NCI-H524 treated with DMSO at 0.1 percent for 48 hours (cell line): ENCODE measurements around the gene RASL12.

Experiments used
- DNase-seq: peaks from one replicate; lab custom pipeline; 2025; lab: John Stamatoyannopoulos, UW

RASL12 gene

DNA sequence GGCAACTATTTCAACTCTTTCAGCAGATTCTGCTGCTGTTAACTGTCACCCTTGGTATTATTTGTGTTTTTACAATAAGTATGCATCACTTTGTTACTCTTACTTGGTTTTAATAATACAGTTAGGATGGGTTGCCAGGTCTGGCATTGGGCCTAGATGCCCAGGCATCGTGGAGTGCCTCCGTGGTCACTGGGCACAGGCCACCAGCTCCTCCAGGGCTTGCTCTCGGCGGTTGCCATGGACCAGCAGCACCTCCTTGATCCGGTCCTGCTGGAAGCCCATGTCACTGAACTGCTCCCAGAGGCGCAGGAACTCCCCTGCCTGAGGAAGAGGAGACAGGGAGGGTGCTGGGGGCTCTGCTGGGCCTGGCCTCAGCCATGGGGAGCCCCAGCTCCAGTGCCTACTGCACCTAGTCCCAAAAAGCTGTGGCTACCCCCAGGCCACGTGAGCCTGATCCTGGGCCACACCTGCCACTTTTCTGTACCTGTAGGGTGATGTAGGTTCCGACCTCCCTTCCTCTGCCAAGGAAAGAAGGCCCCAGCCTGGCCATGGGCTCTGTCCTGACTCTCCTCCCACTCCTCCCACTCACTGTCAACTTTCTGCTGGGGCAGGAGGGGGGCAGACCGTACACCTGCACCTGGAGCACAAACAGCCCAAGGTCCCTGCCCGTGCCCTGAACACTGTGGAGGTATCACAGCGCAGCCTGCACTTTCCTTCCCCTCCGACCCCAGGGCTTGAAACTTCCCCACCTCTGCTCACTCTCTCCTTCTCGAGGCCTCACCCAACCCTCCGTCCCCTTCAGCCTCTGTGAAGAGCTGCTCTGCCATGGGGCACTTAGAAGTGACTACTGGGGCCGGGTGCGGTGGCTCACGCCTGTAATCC is 25.4 kb upstream of the RASL12 start:
- no peak for DNase-seq

DNA sequence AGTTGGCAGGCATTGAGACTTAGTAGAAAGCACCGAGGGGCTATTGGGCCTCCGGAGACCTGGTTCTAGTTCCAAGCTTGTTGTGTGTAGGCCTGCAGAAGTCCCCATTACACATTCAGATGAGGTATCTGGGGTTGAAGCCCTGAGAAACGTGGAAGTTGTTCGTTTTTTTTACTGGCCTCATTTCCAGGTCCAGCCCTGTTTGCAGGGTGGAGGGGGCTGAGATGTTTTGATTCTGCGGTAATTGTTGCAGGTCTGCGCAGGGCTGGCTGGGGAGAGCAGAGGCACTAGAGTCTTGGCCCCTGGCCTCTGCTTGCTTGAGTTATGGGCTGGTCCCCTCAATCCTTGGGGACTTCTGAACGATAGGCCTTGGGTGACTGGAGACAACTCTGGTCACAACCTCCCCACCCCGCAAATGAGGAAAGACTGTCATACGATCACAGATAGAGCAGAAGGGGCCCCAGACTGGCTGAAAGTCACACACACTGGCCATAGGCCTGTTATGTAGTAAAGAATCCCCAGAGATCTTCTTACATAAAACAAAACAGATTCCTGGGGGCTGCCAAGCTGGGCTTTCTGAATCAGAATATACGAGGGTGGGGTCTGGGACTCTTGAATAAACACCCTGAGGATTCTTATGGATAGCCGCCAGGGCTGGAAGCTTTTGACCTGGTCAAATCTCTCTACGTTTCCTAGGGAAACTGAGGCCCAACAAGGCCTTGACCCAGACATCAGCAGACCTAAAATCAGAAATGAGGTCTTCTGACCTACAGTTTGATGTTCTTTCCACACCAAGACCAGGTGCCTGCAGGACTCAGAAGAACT is 24.4 kb upstream of the RASL12 start:
- DNase-seq, result no peak

DNA sequence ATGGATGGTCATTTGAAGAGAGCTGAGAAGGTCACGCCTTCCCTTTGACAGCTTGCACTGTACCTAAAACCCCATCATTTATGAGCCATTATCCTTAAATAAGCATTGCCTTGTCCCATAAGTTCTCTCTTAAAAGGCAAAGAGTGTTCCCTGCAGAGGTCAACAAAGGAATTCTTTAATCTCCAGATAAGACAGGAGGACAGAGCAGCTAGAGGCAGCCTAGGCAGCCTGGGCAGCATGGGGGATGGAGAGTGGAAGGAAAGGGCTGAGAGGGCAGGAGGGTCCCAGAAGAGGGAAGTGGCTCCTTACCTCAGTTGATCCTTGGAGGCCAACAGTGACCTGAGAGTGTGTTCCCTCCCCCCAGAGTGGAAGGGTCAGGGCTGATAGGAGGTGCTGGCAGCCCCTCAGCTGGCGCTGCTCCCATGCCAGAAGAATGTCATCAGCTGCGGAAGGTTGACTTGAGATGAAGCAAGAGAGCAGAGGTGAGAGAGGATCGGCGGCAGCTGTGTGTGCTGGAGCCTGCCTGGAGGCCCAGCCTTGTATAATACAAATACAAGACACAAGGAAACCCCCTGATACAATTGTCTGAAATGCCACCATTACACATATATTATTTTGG is 21.5 kb upstream of the RASL12 start:
- DNase-seq, result no peak

GRCh38 chr15:65088643-65089021 is 20.8 kb upstream of the RASL12 start:
- no peak for DNase-seq

- DNase-seq, result no peak
Observed at GRCh38 chr15:65087873-65088642, 20.3 kb upstream of the RASL12 start.

DNA sequence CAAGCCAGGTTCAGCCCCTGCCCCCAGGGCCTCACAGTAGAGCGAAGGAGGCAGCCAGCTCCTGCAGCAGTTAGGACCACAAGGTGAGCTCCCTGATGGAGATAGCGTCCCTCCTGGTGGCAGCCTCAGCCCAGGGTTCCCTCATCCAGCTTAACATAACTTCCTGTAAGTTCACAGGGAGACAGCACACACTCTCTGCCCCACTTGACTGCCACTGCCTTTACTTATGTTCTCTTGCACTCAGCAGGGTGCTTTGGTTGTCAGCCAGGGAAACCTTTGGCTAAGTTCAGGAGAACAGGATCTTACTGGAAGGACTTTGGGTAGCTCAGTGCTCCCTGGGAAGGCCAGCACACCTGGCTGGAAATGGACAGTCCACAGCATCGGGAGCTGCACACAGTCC is 19.6 kb upstream of the RASL12 start:
- DNase-seq, result no peak

- DNase-seq, result no peak
Observed at GRCh38 chr15:65086680-65087111, 18.9 kb upstream of the RASL12 start.

DNA sequence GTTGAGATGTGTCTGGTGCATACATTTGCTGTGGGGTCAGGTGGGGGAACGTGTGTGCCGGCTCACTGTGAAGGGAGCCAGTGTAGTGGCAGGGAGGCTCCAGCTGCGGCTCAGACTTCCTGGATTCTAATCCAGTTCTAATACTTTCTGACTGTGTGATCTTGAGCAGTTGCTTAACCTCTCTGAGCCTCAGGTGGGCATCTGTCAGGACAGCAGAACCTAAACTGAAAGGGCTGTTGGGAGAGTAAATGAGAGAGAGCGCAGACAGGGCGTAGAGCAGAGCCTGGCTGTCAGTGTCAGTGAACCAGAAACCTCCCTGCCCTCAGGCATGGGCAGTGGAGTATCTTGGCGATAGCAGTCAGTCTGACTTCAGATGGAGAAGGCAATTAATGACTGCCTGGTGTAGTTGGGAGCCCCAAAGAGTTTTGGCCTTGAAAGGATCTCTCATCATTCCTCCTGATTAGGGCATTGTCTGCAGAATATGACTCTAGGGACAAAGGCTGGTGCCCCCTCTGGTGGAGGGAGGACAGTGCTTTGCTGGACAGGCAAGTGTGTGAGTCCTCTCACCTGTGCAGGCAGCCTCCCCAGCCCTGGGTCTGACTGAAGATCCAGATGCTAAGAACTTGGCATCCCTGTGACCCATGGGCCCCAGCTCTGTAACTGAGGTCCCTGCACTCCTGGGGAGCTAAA is 18.3 kb upstream of the RASL12 start:
- DNase-seq, result no peak

DNA sequence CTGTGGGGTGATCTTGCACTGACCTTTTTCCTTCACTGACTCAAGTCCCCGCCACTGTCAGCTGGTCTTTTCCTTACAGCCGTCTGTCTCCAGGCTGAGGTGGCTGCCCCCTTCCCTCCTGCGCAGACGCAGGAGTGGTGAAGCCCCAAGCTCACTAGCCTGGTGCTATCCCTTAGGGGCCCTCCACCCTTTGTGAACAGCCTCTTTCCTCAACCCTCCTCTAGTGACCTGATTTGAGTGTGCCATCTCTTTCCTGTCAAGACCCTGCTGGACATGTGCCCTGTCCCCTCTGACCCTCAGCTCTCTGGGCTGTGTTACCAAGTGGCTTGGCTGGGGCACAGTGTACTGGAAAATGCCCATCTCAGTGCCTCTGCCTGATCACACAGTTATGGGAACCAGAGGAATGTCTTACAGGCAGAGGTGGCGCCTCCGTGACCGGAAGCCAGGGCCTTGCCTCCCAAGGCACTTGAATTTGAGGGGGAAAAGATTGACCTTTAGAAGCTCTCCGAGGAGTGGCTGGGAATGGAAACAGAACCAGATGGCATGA is 17.5 kb upstream of the RASL12 start:
- no peak for DNase-seq

DNA sequence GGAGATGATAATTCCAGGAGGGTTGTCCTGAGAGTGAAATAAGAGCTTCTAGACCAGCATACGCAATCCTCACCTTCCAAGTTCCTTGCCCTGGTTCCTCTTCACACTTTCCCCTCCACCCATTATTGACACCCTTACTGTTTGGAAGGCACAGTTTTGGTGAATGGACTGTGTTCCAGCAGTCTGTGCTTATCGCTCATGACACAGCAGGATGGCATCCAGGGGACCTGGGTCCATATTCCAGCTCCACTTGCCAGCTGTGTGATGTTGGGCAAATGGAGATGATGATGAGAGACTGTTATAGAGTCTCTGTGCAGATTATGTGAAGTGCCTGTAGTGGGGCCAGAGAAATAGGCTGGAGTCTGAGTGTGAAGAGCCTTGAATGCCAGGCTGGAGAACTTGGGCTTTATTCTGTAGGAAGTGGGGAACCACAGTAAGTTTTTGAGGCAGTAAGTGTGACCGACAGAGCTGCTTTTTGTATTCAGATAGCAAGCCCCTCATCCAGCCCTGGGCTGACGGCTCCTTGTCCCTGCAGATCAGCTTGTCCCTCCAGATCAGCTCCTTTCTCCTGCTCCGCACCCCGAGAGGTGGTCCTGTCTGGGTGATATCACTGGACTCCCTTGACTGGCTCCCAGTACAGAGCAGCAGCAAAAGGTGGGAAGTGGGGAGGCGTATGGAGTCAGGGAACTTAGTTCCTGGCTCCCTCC is 16.9 kb upstream of the RASL12 start:
- no peak for DNase-seq

GRCh38 chr15:65083262-65083701 is 15.5 kb upstream of the RASL12 start:
- DNase-seq, result no peak

GRCh38 chr15:65082303-65082953 is 14.6 kb upstream of the RASL12 start:
- DNase-seq, result no peak

DNA sequence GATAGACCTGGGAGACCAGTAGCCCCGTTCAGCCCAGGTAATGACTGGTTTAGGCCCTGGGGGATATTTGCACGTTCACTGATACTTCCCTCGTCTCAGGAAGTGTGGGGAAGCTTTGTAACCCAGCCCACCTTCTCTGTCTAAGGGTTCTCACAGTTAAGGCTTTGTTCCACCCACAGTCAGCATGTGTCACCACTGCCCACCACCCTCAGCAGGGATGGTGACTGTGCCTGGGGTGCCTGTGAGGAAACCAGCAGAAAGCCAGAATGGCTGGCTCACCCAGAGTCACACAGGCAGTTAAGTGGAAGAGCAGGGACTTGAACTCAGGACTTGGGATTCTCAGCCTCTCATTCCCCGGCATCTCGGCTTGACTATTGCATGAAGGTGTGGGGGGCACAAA is 14.0 kb upstream of the RASL12 start:
- DNase-seq, result no peak

DNA sequence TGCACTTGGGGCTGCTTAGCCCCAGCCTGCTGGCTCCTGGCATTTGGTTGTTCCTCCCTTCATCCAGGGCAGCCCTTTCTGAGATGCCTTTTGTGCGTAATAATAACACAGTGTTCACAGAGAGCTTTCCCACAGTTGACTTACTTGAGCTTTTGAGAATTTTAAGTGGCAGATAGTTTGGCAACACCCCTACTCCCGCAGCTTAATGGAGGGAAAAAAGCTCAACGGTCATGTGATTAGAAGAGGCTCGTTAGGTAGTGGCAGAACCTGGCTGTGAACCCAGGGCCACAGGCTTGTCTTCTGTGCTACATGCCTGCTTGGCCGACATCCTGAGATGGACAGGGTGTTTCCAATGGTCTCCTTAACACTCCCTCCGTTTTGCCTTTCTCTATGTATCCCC is 13.5 kb upstream of the RASL12 start:
- DNase-seq, result no peak

- no peak for DNase-seq
Observed at GRCh38 chr15:65079580-65079979, 11.8 kb upstream of the RASL12 start.

GRCh38 chr15:65077981-65078352 is 10.2 kb upstream of the RASL12 start:
- no peak for DNase-seq

DNA sequence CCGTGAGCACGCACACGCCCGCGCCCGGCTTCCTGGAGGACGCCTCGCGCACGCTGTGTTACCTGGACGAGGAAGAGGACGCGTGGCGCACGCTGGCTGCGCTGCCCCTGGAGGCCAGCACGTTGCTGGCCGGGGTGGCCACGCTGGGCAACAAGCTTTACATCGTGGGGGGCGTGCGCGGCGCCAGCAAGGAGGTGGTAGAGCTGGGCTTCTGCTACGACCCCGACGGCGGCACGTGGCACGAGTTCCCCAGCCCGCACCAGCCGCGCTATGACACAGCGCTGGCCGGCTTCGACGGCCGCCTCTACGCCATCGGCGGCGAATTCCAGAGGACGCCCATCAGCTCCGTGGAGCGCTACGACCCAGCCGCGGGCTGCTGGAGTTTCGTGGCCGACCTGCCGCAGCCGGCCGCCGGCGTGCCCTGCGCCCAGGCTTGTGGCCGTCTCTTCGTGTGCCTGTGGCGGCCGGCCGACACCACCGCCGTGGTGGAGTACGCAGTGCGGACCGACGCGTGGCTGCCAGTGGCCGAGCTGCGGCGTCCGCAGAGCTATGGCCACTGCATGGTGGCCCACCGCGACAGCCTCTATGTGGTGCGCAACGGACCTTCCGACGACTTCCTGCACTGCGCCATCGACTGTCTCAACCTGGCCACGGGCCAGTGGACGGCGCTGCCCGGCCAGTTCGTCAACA is 9.6 kb upstream of the RASL12 start:
- DNase-seq, result no peak

GRCh38 chr15:65076486-65077290 is 8.9 kb upstream of the RASL12 start, which contains the start of gene KBTBD13:
TSS of gene KBTBD13 (plus strand) at chr15:65076746. CDS start at chr15:65076816, 70 bp downstream.
- DNase-seq, result no peak
